T-helper 17 cell (primary cell): ENCODE results near the gene JSRP1. TPM values are rescaled to one million over a fixed set of nuclear protein-coding genes. Genes with fewer than 3 reads are reported as not detected.

Source experiments
- ATAC-seq: fragments of 150-1000 bp; cut with Tn5 transposase; 2 replicates; pipeline ENCODE4 v1.10.0; 2021; ENCODE audit warnings: mild to moderate bottlenecking, moderate library complexity
- DNase-seq, 3 donors: peaks; one replicate each; pipeline versions ENCODE4 v3.0.0 to v3.0.0-alpha.2; 2020 to 2021
- H3K9me3 ChIP-seq: one replicate; pipeline ENCODE4 v1.7.0; 2013; ENCODE audit warnings: low read length, mild to moderate bottlenecking; ENCODE audit not compliant: control insufficient read depth, poor library complexity, severe bottlenecking
- H3K27ac Mint-ChIP-seq: one replicate; pipeline ENCODE4 v1.8.0; 2022; ENCODE audit warnings: mild to moderate bottlenecking, moderate library complexity, mixed read lengths
- H3K27me3 Mint-ChIP-seq: one replicate; pipeline ENCODE4 v1.8.0; 2022; ENCODE audit warnings: mixed read lengths
- H3K36me3 Mint-ChIP-seq: one replicate; pipeline ENCODE4 v1.8.0; 2022; ENCODE audit warnings: low read depth, mixed read lengths
- H3K4me1 Mint-ChIP-seq: one replicate; pipeline ENCODE4 v1.8.0; 2022; ENCODE audit warnings: mild to moderate bottlenecking, mixed read lengths
- H3K4me3 Mint-ChIP-seq: one replicate; pipeline ENCODE4 v1.8.0; 2022; ENCODE audit warnings: mild to moderate bottlenecking, moderate library complexity, mixed read lengths
- total RNA-seq, 4 donors: library from RNA in 2 of 4; stranded (reverse) in 2 of 4; gene quantifications; one replicate each; pipeline ENCODE4 v1.2.3 and lab custom pipeline; 2022 to 2026

The JSRP1 gene
- total RNA-seq, 2 donors from 2014 or later = 0.55 to 1.0 TPM

- no peaks in the 10 kb centered on the region for H3K9me3 ChIP-seq
- Mint-ChIP-seq H3K27ac (no peak overlapping the region), H3K36me3 (peaks cover 5% of the 10 kb centered on the region), H3K27me3 (no peaks in the 10 kb centered on the region), H3K4me1 (peaks cover 2% of the 10 kb centered on the region), H3K4me3 (peak overlapping the region; percentile 25)
- DNase-seq (no peak), ATAC-seq (no peak)
These were observed 6.1 kb downstream of the JSRP1 start for GRCh38 chr19:2249880-2250765.

DNA sequence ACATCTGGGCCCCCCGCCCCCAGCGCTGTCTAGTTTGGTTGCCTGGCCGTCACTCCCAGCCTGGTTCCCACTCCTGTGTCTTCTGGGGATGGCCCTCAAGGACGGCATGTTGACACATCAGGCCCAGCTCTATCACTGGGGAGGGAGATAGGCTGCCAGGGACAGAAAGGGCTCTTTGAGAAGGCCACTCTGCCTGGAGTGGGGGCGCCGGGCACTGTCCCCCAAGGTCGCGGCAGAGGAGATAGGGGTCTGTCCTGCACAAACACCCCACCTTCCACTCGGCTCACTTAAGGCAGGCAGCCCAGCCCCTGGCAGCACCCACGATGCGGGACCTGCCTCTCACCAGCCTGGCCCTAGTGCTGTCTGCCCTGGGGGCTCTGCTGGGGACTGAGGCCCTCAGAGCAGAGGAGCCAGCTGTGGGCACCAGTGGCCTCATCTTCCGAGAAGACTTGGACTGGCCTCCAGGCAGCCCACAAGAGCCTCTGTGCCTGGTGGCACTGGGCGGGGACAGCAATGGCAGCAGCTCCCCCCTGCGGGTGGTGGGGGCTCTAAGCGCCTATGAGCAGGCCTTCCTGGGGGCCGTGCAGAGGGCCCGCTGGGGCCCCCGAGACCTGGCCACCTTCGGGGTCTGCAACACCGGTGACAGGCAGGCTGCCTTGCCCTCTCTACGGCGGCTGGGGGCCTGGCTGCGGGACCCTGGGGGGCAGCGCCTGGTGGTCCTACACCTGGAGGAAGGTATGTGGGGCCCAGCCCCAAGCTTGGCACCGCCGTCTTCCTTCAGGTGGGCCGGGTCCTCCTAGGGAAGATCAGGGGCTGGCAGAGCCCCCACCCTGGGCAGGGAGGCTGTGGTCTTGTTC, 7.0 kb downstream of the JSRP1 start, which contains the start of gene AMH:
Gene AMH (plus strand): TSS at position 314 of the 857 bp plus-strand sequence. CDS start 10 bp downstream, at position 324.
- H3K4me3 Mint-ChIP-seq = peak within 1 kb of the TSS; percentile 25
- H3K36me3 Mint-ChIP-seq = peaks cover 5% of the 10 kb centered on the region
- ATAC-seq = no peak
- no peak within 1 kb of the TSS for H3K27ac Mint-ChIP-seq
- H3K9me3 ChIP-seq = no peaks in the 10 kb centered on the region
- peaks cover 2% of the 10 kb centered on the region for H3K4me1 Mint-ChIP-seq
- H3K27me3 Mint-ChIP-seq = no peaks in the 10 kb centered on the region
- DNase-seq = no peak

DNA sequence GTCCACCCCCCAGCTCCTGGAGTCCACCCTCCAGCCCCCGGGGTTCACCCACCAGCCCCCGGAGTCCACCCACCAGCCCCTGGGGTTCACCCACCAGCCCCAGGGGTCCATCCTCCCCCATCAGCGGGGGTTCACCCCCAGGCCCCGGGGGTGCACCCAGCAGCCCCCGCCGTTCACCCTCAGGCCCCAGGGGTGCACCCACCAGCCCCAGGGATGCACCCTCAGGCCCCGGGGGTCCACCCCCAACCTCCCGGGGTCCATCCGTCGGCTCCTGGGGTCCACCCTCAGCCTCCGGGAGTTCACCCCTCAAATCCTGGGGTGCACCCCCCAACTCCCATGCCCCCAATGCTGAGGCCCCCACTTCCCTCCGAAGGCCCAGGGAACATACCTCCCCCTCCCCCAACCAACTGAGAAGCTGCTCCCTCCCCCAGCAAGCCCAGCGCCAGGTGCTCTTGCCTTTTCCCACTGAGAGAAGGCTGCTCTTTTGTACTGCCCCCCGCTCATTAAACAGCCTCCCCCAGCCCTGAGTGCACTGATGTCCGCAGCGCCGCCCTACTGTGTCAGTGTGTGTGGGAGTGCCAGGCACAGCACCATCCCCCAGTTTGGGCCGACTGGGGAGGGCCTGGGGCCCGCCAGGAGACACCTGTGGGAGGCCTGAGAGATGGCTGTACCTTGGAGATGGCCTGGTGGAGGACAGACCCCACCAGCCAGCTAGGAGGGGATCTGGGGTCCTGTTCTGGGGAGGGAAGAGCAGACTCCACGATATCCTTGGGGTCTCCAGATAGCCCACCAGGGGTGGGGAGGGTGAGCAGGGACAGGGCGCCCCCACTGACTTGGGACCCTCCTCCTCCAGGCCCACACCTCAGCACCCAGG, 7.8 kb downstream of the JSRP1 start:
- Mint-ChIP-seq H3K27ac (no peak overlapping the region), H3K27me3 (no peaks in the 10 kb centered on the region), H3K36me3 (peaks cover 5% of the 10 kb centered on the region), H3K4me1 (peaks cover 4% of the 10 kb centered on the region), H3K4me3 (no peak overlapping the region)
- H3K9me3 ChIP-seq = no peaks in the 10 kb centered on the region
- DNase-seq = no peak
- ATAC-seq = no peak

- H3K27ac Mint-ChIP-seq = no peak overlapping the region
- no peaks in the 10 kb centered on the region for H3K27me3 Mint-ChIP-seq
- H3K36me3 Mint-ChIP-seq = peaks cover 4% of the 10 kb centered on the region
- peaks cover 6% of the 10 kb centered on the region for H3K4me1 Mint-ChIP-seq
- H3K4me3 Mint-ChIP-seq = no peak overlapping the region
- DNase-seq (no peak), ATAC-seq (no peak)
- H3K9me3 ChIP-seq = no peaks in the 10 kb centered on the region
These were observed 8.7 kb downstream of the JSRP1 start for GRCh38 chr19:2247433-2248101.

DNA sequence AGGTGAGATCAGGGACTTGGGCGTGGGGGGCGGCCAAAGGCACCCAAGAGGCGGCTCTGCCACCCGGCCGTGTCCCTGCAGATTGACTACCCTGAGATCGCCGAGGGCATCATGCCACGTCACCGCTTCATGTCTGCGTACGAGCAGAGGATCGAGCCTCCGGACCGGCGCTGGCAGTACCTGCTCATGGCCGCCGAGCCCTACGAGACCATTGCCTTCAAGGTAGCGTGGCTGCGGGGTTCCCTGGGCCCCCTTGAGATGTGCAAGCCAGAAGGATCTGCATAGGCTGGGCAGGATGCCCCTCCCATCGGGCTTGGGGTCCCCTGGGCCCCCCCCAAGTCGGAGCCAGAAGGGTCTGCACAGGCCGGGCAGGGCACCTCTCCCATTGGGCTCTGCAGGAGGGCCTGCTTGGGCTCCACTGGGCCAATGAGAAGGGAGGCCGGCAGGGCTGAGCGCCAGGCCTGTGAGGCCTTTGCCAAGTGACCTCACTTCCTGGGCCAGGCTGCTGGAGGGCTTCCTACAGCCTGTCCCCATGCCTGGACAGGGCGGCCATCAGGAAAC, 9.3 kb downstream of the JSRP1 start:
- DNase-seq (no peak), ATAC-seq (no peak)
- H3K27ac Mint-ChIP-seq = no peak overlapping the region
- H3K4me1 Mint-ChIP-seq = peaks cover 11% of the 10 kb centered on the region
- H3K36me3 Mint-ChIP-seq = peaks cover 5% of the 10 kb centered on the region
- H3K27me3 Mint-ChIP-seq = no peaks in the 10 kb centered on the region
- no peak overlapping the region for H3K4me3 Mint-ChIP-seq
- H3K9me3 ChIP-seq = no peaks in the 10 kb centered on the region

GRCh38 chr19:2246014-2246620, 10.1 kb downstream of the JSRP1 start:
- Mint-ChIP-seq H3K4me3 (no peak overlapping the region), H3K4me1 (peaks cover 19% of the 10 kb centered on the region), H3K27ac (peak overlapping the region; percentile 24), H3K27me3 (no peaks in the 10 kb centered on the region), H3K36me3 (peaks cover 5% of the 10 kb centered on the region)
- H3K9me3 ChIP-seq = no peaks in the 10 kb centered on the region
- ATAC-seq (no peak), DNase-seq (no peak)

GRCh38 chr19:2245273-2245672, 10.9 kb downstream of the JSRP1 start:
- H3K9me3 ChIP-seq = no peaks in the 10 kb centered on the region
- peaks cover 5% of the 10 kb centered on the region for H3K36me3 Mint-ChIP-seq
- DNase-seq = no peak
- H3K4me1 Mint-ChIP-seq = peaks cover 27% of the 10 kb centered on the region
- H3K27ac Mint-ChIP-seq = no peak overlapping the region
- no peak for ATAC-seq
- no peak overlapping the region for H3K4me3 Mint-ChIP-seq
- H3K27me3 Mint-ChIP-seq = no peaks in the 10 kb centered on the region

DNA sequence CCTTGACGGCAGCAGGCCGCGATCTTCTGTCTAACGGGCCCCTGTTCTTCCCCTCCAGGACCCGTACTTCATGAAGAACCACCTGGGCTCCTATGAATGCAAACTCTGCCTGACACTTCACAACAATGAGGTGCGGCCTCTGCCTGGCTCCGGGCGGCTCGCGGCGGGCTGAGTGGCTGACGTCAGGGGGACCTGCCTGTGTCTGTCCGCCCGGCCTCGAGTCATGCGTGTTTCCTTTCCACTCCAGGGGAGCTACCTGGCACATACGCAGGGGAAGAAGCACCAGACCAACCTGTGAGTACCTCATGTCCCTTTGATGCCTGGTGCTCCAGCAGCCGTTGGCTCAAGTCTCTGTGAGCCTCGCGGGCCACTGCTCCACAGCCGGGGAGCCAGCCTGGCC, 11.7 kb downstream of the JSRP1 start:
- peaks cover 31% of the 10 kb centered on the region for H3K4me1 Mint-ChIP-seq
- peaks cover 5% of the 10 kb centered on the region for H3K36me3 Mint-ChIP-seq
- no peaks in the 10 kb centered on the region for H3K9me3 ChIP-seq
- H3K27me3 Mint-ChIP-seq = no peaks in the 10 kb centered on the region
- DNase-seq (no peak), ATAC-seq (no peak)
- no peak overlapping the region for H3K27ac Mint-ChIP-seq
- no peak overlapping the region for H3K4me3 Mint-ChIP-seq

DNA sequence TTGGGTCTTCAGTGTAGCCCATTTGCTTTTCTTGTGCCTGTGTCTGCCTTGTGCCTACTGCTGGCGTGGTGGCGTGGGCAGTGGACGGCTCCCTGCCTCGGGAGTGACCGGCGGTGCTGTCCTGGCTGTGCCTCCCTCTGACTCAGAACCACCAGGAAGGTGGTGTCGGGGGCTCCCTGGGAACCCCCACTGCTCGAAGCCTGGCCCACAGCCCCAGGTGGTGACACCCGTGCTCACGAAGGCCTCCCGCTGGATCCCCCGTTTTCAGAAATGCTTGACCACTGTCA, 12.1 kb downstream of the JSRP1 start:
- Mint-ChIP-seq H3K4me1 (peaks cover 33% of the 10 kb centered on the region), H3K36me3 (peaks cover 5% of the 10 kb centered on the region), H3K27ac (no peak overlapping the region), H3K27me3 (no peaks in the 10 kb centered on the region), H3K4me3 (no peak overlapping the region)
- H3K9me3 ChIP-seq = no peaks in the 10 kb centered on the region
- no peak for DNase-seq
- no peak for ATAC-seq

- DNase-seq = no peak
- Mint-ChIP-seq H3K27me3 (no peaks in the 10 kb centered on the region), H3K27ac (no peak overlapping the region), H3K36me3 (peaks cover 5% of the 10 kb centered on the region), H3K4me3 (peak overlapping the region; percentile 67), H3K4me1 (peaks cover 36% of the 10 kb centered on the region)
- no peaks in the 10 kb centered on the region for H3K9me3 ChIP-seq
- ATAC-seq = no peak
These were observed 12.7 kb downstream of the JSRP1 start for GRCh38 chr19:2243274-2244124.

DNA sequence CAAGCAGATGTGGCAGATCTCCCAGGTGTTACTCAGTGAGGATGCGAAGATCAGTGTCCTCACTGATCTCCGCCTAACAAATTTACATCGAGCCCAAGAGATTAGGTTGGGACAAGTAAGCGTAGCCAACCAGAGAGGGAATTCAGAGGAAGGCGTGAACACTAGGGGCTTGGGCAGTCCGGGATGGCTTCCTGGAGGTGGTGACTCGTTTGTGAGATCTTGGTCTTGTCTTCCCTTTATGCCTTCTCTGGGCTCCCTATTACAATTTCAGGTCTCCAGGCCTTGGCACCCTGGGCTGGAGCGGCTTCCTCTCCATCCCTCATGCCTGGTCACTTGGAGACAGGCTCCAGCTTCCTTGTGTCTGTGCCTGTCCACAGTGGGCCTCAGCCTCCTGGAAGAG, 13.4 kb downstream of the JSRP1 start:
- DNase-seq (no peak), ATAC-seq (no peak)
- peak overlapping the region; percentile 67 for H3K4me3 Mint-ChIP-seq
- H3K4me1 Mint-ChIP-seq = peaks cover 43% of the 10 kb centered on the region
- no peak overlapping the region for H3K27ac Mint-ChIP-seq
- peaks cover 5% of the 10 kb centered on the region for H3K36me3 Mint-ChIP-seq
- no peaks in the 10 kb centered on the region for H3K9me3 ChIP-seq
- no peaks in the 10 kb centered on the region for H3K27me3 Mint-ChIP-seq
